AG09319 (cell line): ENCODE measurements around the gene EPHA8.
A peak's percentile ranks its signal among the peaks of the same experiment; 100 is the strongest.

Experiments used
- DNase-seq: peaks from one replicate; pipeline ENCODE4 v3.0.0-alpha.2; 2010; ENCODE audit warnings: low read depth; ENCODE audit errors: extremely low read depth
- CTCF ChIP-seq: IDR thresholded peaks from 2 replicates; pipeline ENCODE4 v1.5.1; 2011; ENCODE audit warnings: low read depth, mild to moderate bottlenecking, inconsistent platforms, low read length, moderate library complexity

The EPHA8 gene

GRCh38 chr1:22609291-22609690, 46.0 kb downstream of the EPHA8 start:
- no peak for DNase-seq
- TF ChIP-seq CTCF: no peak

GRCh38 chr1:22611530-22611947, 48.2 kb downstream of the EPHA8 start:
- DNase-seq: peak; percentile 3
- no peak for TF ChIP-seq CTCF

GRCh38 chr1:22612671-22613571, 49.6 kb downstream of the EPHA8 start:
- TF ChIP-seq CTCF: no peak

GRCh38 chr1:22613572-22613918, 50.3 kb downstream of the EPHA8 start:
- DNase-seq: no peak
- TF ChIP-seq CTCF: no peak

More at GRCh38 chr1:22612671-22613571, 49.6 kb downstream of the EPHA8 start:
- no peak for DNase-seq

- TF ChIP-seq CTCF: no peak
- no peak for DNase-seq
Observed at GRCh38 chr1:22613951-22614350, 50.7 kb downstream of the EPHA8 start.

GRCh38 chr1:22615886-22616285, 52.6 kb downstream of the EPHA8 start:
- no peak for DNase-seq
- no peak for TF ChIP-seq CTCF

GRCh38 chr1:22616571-22616970, 53.3 kb downstream of the EPHA8 start:
- TF ChIP-seq CTCF: no peak
- no peak for DNase-seq
